Psoas muscle (tissue), 8 donors: Measurements from ENCODE around the gene GPR68. TPM values are rescaled to one million over a fixed set of nuclear protein-coding genes. Genes with fewer than 3 reads are reported as not detected.
A peak's percentile ranks its signal among the peaks of the same experiment; 100 is the strongest.

Experiments used
- ATAC-seq, 4 donors: fragments of 200-7000 bp; cut with Tn5 transposase; one replicate each; pipeline ENCODE4 v1.9.1; 2020; ENCODE audit warnings: moderate library complexity in 3 of 4, mild to moderate bottlenecking in 2 of 4
- DNase-seq, 2 donors: peaks; one replicate each; pipeline ENCODE4 v3.0.0-alpha.2; 2020
- H3K27ac ChIP-seq: fragments of 200-600 bp; one replicate; pipeline ENCODE4 v1.8.0; 2022
- H3K27me3 ChIP-seq, 3 donors: fragments of 200-600 bp in 1 of 3; one replicate each; pipeline versions ENCODE4 v1.6.1 to v1.8.0; 2013 to 2022; ENCODE audit warnings: low read length in 2 of 3, mild to moderate bottlenecking in 2 of 3, moderate library complexity in 1 of 3; ENCODE audit not compliant: insufficient read depth in 3 of 3
- H3K36me3 ChIP-seq, 2 donors: fragments of 200-600 bp in 1 of 2; one replicate each; pipeline versions ENCODE4 v1.6.1 to v1.8.0; 2013 to 2022; ENCODE audit warnings: low read depth in 1 of 2, mild to moderate bottlenecking in 1 of 2, moderate library complexity in 1 of 2; ENCODE audit not compliant: insufficient read depth in 1 of 2
- H3K4me1 ChIP-seq: fragments of 200-600 bp; one replicate; pipeline ENCODE4 v1.8.0; 2022
- H3K4me3 ChIP-seq: fragments of 200-600 bp; one replicate; pipeline ENCODE4 v1.8.0; 2022; ENCODE audit warnings: mild to moderate bottlenecking
- H3K9me3 ChIP-seq: fragments of 200-600 bp; one replicate; pipeline ENCODE4 v1.8.0; 2022
- WGBS, 3 donors: extraction: QIAGEN DNeasy Blood & Tissue Kit; methylation state at CpG; one replicate each; pipeline versions ENCODE4 v1.1.6 to v1.1.7; 2013; 5-methylcytosine and 5-hydroxymethylcytosine counted together
- intact Hi-C, 2 donors: fragments of 100-400 bp; cut with DNase I; formaldehyde crosslinking; loops; one replicate each; pipeline versions ENCODE4 v1.11.0 to v1.14.2; 2022
- polyA plus RNA-seq, 3 donors: library from polyadenylated mRNA; stranded (reverse); fragments of 200-250 nt; gene quantifications; one replicate each; pipeline ENCODE4 v1.2.3, GENCODE V29; 2013
- total RNA-seq, 4 donors: library from RNA; stranded (reverse); fragmentation: NEBNext Ultra II Directional in 2 of 4; extraction: Animal tissue kit (Norgen Biotek cat#: 25700) in 2 of 4; gene quantifications; one replicate each; pipeline versions ENCODE4 v1.2.1 to v1.2.4, GENCODE V29; 2021 to 2023
- TF ChIP-seq, protein P1 (sequence below): fragments of 200-600 bp; IDR thresholded peaks from one replicate; pipeline ENCODE4 v1.8.0; 2022; ENCODE audit warnings: antibody characterized with exemption
- donor health status: healthy with polysubstance abuse.
- donor health status: DM: no; HTN: no; CAD: no; lungs with moderate emphysema.
- donor health status: Bipolar disorder and iron deficiency.
- donor health status: healthy.
- donor health status: DM: yes; HTN: yes; CAD: no.
- donor health status: DM: no; HTN: no; CAD: no.
- donor health status: DM: no; HTN: no; CAD: no.
- donor health status: DM: yes; HTN: yes; CAD: no.

Gene GPR68
- total and polyA plus RNA-seq, 7 donors, result 0.03 to 0.27 (median 0.16) TPM; not detected in 1

DNA sequence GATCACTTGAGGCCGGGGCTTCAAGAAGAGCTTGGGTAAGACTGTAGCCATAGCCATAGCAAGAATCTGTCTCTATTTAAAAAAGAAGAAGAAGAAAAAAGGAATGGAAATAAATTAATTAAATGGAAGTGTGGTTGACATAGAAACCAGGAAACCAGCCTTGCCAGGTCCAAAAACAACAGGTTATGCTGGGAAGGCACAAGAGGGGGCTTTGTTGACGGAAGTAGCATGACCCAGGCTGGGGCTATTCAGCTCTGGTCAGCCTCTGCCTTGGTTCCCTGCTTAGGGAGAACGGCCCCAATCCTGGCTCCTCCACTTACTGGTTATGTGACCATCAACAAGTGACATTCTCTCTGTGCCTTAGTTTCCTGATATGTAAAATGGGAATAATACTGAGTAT lies 14.4 kb upstream of the GPR68 start:
- H3K4me1 ChIP-seq, result no peaks in the 10 kb centered on the region
- TF ChIP-seq, protein P1, sequence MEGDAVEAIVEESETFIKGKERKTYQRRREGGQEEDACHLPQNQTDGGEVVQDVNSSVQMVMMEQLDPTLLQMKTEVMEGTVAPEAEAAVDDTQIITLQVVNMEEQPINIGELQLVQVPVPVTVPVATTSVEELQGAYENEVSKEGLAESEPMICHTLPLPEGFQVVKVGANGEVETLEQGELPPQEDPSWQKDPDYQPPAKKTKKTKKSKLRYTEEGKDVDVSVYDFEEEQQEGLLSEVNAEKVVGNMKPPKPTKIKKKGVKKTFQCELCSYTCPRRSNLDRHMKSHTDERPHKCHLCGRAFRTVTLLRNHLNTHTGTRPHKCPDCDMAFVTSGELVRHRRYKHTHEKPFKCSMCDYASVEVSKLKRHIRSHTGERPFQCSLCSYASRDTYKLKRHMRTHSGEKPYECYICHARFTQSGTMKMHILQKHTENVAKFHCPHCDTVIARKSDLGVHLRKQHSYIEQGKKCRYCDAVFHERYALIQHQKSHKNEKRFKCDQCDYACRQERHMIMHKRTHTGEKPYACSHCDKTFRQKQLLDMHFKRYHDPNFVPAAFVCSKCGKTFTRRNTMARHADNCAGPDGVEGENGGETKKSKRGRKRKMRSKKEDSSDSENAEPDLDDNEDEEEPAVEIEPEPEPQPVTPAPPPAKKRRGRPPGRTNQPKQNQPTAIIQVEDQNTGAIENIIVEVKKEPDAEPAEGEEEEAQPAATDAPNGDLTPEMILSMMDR, result no peak
- H3K4me3 ChIP-seq, result no peak overlapping the region
- H3K36me3 ChIP-seq, result no peaks in the 10 kb centered on the region
- 93 to 97% (median 94%) methylated on average over 3 of the region's 3 CpGs for WGBS, 3 donors
- intact Hi-C loops, result no loop called here
- H3K9me3 ChIP-seq, result peaks cover 5% of the 10 kb centered on the region
- H3K27ac ChIP-seq, result no peak overlapping the region
- ATAC-seq (no peak), DNase-seq (peak in 1 of 2 donors; percentile 17)
- H3K27me3 ChIP-seq, result peaks cover 0 to 28% (median 5%) of the 10 kb centered on the region in 3 donors

DNA sequence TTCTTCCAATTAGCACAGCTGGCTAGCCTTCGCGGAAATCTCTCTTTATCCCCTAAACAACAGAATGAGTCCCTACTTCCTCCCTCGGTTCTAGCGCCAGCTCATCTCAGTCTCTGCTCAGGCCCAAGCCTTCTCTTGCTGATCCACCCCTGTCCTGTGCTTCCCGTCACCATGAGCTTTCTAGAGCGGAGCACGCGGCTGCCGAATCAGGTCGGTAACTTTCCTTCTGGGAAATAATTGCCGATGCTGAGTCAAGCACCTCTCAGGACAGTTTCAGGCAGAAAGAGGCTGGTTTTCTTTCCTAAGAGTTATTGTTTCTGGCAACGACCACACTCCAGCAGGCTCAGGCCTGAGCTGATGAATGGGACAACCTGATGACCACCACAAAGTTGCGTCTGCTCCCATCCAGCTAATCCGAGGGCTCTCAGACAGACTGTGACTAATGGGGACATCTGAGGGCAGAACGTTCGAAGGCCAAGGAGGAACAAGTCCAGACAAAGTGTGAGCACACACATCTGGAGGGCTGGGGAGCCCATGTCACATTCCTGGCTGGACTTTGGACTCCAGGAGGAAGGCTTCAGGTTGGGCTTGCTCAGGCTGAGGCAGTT lies 13.6 kb upstream of the GPR68 start:
- 37 to 48% (median 38%) methylated on average over 16 of the region's 16 CpGs for WGBS, 3 donors
- TF ChIP-seq, protein P1, result no peak
- ATAC-seq, result peak; percentile 17 to 56 (median 46)
- Histone ChIP-seq H3K9me3 (peaks cover 5% of the 10 kb centered on the region), H3K4me1 (no peaks in the 10 kb centered on the region), H3K27ac (no peak overlapping the region), H3K27me3 (peaks cover 0 to 25% (median 5%) of the 10 kb centered on the region in 3 donors), H3K36me3 (no peaks in the 10 kb centered on the region), H3K4me3 (no peak overlapping the region)
- intact Hi-C loops, result no loop called here
- peak; percentile 63 to 66 for DNase-seq

DNA sequence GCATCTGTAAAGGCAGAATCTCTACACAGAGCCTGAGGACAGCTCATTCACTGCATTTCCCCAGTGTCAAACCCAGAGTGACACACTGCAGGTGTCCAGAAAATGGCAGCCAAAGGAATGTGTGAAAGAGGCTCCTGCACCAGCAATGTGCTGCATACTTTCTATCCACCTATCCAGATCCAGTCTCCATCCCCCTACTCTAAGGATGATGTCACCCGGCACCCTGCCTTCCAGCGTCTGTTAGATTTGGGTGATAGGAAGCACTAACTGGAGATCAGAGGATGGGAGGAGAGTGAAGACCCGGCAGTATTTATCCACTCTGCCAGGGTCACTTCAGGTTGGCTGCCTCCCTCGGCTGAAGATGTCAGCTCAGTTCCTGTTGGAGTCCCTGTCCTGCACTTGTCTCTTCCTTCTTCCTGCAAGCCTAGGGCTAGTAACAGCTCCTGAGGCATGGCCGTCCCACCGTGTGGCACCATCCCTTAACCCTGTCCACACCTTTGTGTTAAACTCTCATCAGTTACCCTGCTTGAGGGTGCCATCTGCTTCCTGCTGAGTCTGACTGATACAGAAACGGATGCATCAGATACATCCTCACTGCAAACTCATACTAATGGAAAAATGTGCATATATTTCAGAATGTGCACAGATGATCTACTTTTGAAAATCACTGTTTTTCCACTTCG lies 13.0 kb upstream of the GPR68 start:
- WGBS, 3 donors, result 31 to 38% (median 32%) methylated on average over 8 of the region's 8 CpGs
- TF ChIP-seq, protein P1, result no peak
- Histone ChIP-seq H3K27me3 (peaks cover 0 to 26% (median 5%) of the 10 kb centered on the region in 3 donors), H3K4me1 (peaks cover 4% of the 10 kb centered on the region), H3K4me3 (no peak overlapping the region), H3K36me3 (no peaks in the 10 kb centered on the region), H3K27ac (no peak overlapping the region), H3K9me3 (peaks cover 5% of the 10 kb centered on the region)
- intact Hi-C loops, result no loop called here
- DNase-seq (peak in 1 of 2 donors; percentile 16), ATAC-seq (no peak)

DNA sequence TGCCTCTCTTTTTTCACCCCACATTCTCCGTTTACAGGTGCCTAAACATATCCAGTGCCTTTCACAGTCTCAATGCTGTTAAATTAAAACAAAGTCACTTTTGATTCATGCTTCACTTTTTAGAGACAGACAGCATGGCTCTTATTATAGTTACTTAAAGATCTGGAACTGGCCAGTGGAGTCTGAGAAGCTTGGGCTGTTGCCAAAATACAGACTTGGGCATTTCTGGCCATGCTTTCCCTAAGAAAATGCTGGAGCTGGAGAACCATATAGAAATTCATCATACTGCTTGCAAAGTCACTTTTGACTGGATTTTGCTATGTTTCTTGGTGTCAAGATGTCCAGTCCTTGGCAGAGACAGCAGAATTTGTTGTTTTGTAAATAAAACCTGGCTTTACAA lies 12.2 kb upstream of the GPR68 start:
- WGBS, 3 donors, result 67 to 75% (median 71%) methylated on average over 1 of the region's 1 CpG
- peaks cover 0 to 26% (median 5%) of the 10 kb centered on the region in 3 donors for H3K27me3 ChIP-seq
- DNase-seq (no peak), ATAC-seq (no peak)
- H3K4me1 ChIP-seq, result peaks cover 4% of the 10 kb centered on the region
- no peaks in the 10 kb centered on the region for H3K36me3 ChIP-seq
- intact Hi-C loops, result no loop called here
- no peak overlapping the region for H3K27ac ChIP-seq
- TF ChIP-seq, protein P1, result no peak
- H3K9me3 ChIP-seq, result peaks cover 5% of the 10 kb centered on the region
- H3K4me3 ChIP-seq, result no peak overlapping the region
